ENCODE results near the gene ZYX. TPM values are rescaled to one million over a fixed set of nuclear protein-coding genes. Genes with fewer than 3 reads are reported as not detected.

ZYX gene
- total RNA-seq, 1 experiment from 2014 or later = 237 TPM

GRCh38 chr7:143439866-143440265 is 58.7 kb downstream of the ZYX start:
- no peak overlapping the region for H3K56ac ChIP-seq (ENCODE audit: insufficient read length, low read depth, low read length)
- no peak overlapping the region for H2BK5ac ChIP-seq (ENCODE audit: insufficient read length, low read length)
- H3K4me2 ChIP-seq (ENCODE audit: insufficient read depth, insufficient read length, low read length) = no peak overlapping the region
- no peak overlapping the region for H3K27ac ChIP-seq (ENCODE audit: insufficient read length, low read depth, low read length)
- no peaks in the 10 kb centered on the region for H3K79me1 ChIP-seq (ENCODE audit: insufficient read depth, low read depth, low read length, poor library complexity, severe bottlenecking)
- no peak overlapping the region for H4K8ac ChIP-seq (replicated peaks; ENCODE audit: insufficient read length, low read depth, low read length)
- TF ChIP-seq CTCF (conservative IDR thresholded peaks at IDR 0.05) = no peak
- no peaks in the 10 kb centered on the region for H3K27me3 ChIP-seq (ENCODE audit: insufficient read depth, low read length)
- H3K23ac ChIP-seq (ENCODE audit: insufficient read length, low read depth, low read length) = no peak overlapping the region
- no peak for DNase-seq
- H4K5ac ChIP-seq (ENCODE audit: insufficient read length, low read depth, low read length) = no peak overlapping the region
- H2BK15ac ChIP-seq (ENCODE audit: low read depth, low read length) = no peak overlapping the region
- Mint-ChIP-seq H3K27me3 (ENCODE audit: low read depth) (no peaks in the 10 kb centered on the region; the same call in none of the 2 replicates), H3K4me1 (peaks cover 21% of the 10 kb centered on the region in 2 experiments), H3K36me3 (ENCODE audit: insufficient read depth in 1 of 3, low read depth in 3 of 3) (no peaks in the 10 kb centered on the region; a peak in 1 of 7 replicates), H3K4me3 (no peak overlapping the region), H3K27ac (no peak overlapping the region), H3K9me3 (no peaks in the 10 kb centered on the region)
- no peaks in the 10 kb centered on the region for H3K23me2 ChIP-seq (ENCODE audit: insufficient read length, low read depth, low read length, poor library complexity, severe bottlenecking)
- H2BK12ac ChIP-seq (ENCODE audit: insufficient read length, low read depth, low read length) = no peak overlapping the region
- no peaks in the 10 kb centered on the region for H4K20me1 ChIP-seq (ENCODE audit: control insufficient read depth, insufficient read depth, insufficient read length)
- H3K14ac ChIP-seq (ENCODE audit: insufficient read depth, low read length) = no peak overlapping the region
- no CpG with 5 or more reads among the region's 2 CpGs for WGBS (ENCODE audit: extremely low coverage, insufficient read length, low lambda C conversion rate)
- H3K18ac ChIP-seq (ENCODE audit: insufficient read length, low read depth, low read length) = no peak overlapping the region
- no peak overlapping the region for H3K4ac ChIP-seq (ENCODE audit: low read depth, low read length)
- no peak overlapping the region for H3K9ac ChIP-seq (ENCODE audit: extremely low read depth, insufficient read length, low read length)
- H3T11ph ChIP-seq (ENCODE audit: low read length) = no peak overlapping the region
- H4K91ac ChIP-seq (ENCODE audit: insufficient read length, low read depth, low read length) = no peak overlapping the region
- no peak overlapping the region for H2AK5ac ChIP-seq (ENCODE audit: insufficient read length, low read length)
- H2AFZ ChIP-seq (ENCODE audit: low read length) = no peak overlapping the region
- no peaks in the 10 kb centered on the region for H3K79me2 ChIP-seq (ENCODE audit: insufficient read depth, low read length)
- H3K9me3 ChIP-seq (ENCODE audit: control insufficient read depth, low read depth, low read length) = no peaks in the 10 kb centered on the region
- no peak overlapping the region for H2BK120ac ChIP-seq (ENCODE audit: low read depth, low read length, poor library complexity, severe bottlenecking)
- peaks cover 7% of the 10 kb centered on the region; the same call in 1 of the 2 replicates for H3K4me1 ChIP-seq (ENCODE audit: insufficient read depth, low read length)
- no peak overlapping the region for H2BK20ac ChIP-seq (ENCODE audit: low read depth, low read length, poor library complexity, severe bottlenecking)

Small RNA genes within 50 kb of the gene (microRNA-seq; reads per million reads assigned to microRNA genes)
- gene MIR6892 (ENCODE audit: borderline microRNAs expressed) = not detected

Other genes with a start within 250 kb of the ZYX start
- gene PIP, start 249.3 kb upstream of the ZYX start, total RNA-seq (2021) = not detected in 2 replicates
- gene TAS2R39, start 197.9 kb upstream of the ZYX start, total RNA-seq (2021) = not detected in 2 replicates
- gene TAS2R40, start 159.3 kb upstream of the ZYX start, total RNA-seq (2021) = not detected in 2 replicates
- gene GSTK1, start 117.9 kb upstream of the ZYX start, total RNA-seq (2021) = 36.1 and 37.3 TPM in 2 replicates
- 0.85 and 1.1 TPM in 2 replicates for gene TMEM139, start 96.4 kb upstream of the ZYX start, total RNA-seq (2021)
- 65.3 and 67.4 TPM in 2 replicates for gene CASP2, start 93.0 kb upstream of the ZYX start, total RNA-seq (2021)
- gene CLCN1, start 65.2 kb upstream of the ZYX start, total RNA-seq (2021) = 0.11 and 0.13 TPM in 2 replicates
- gene FAM131B, start 18.6 kb upstream of the ZYX start, total RNA-seq (2021) = 17.3 and 18.5 TPM in 2 replicates
- gene EPHA1, start 27.5 kb downstream of the ZYX start, total RNA-seq (2021) = 109 and 119 TPM in 2 replicates
- gene TAS2R60, start 62.1 kb downstream of the ZYX start, total RNA-seq (2021) = not detected in 2 replicates
- gene TAS2R41, start 96.5 kb downstream of the ZYX start, total RNA-seq (2021) = not detected in 2 replicates
- 1.7 and 1.8 TPM in 2 replicates for gene CTAGE15, start 190.5 kb downstream of the ZYX start, total RNA-seq (2021)
- 0.04 TPM in 2 replicates for gene TCAF2, start 239.6 kb downstream of the ZYX start, total RNA-seq (2021)